D341Med (cell line): Measurements from ENCODE around the gene C2orf76.
"Not testable (repeated sequence)": the region's sequence is repeated elsewhere in the genome, so short reads cannot be mapped to it uniquely, and the experiment has no call there.

Experiments
- DNase-seq: peaks from one replicate; pipeline ENCODE4 v3.0.0; 2012; ENCODE audit warnings: low spot score

The C2orf76 gene

GRCh38 chr2:119377294-119377992, 10.8 kb upstream of the C2orf76 start:
- DNase-seq: no peak

GRCh38 chr2:119376810-119377209, 10.2 kb upstream of the C2orf76 start:
- no peak for DNase-seq

- not testable (repeated sequence) for DNase-seq
Observed at GRCh38 chr2:119376406-119376805, 9.8 kb upstream of the C2orf76 start.

GRCh38 chr2:119373907-119374745, 7.5 kb upstream of the C2orf76 start:
- not testable (repeated sequence) for DNase-seq

GRCh38 chr2:119372778-119373568, 6.3 kb upstream of the C2orf76 start:
- DNase-seq: no peak

GRCh38 chr2:119371111-119371510, 4.5 kb upstream of the C2orf76 start:
- no peak for DNase-seq

GRCh38 chr2:119369845-119370244, 3.2 kb upstream of the C2orf76 start:
- DNase-seq: no peak

- DNase-seq: peak; percentile 74
Observed at GRCh38 chr2:119367472-119368099, 952 bp upstream of the C2orf76 start.

GRCh38 chr2:119366161-119366648, 429 bp downstream of the C2orf76 start:
- no peak for DNase-seq

- no peak for DNase-seq
Observed at GRCh38 chr2:119365436-119365835, 1.2 kb downstream of the C2orf76 start.

- DNase-seq: no peak
Observed at GRCh38 chr2:119364798-119365197, 1.8 kb downstream of the C2orf76 start.

GRCh38 chr2:119360423-119360966, 6.1 kb downstream of the C2orf76 start:
- no peak for DNase-seq

GRCh38 chr2:119359774-119360173, 6.9 kb downstream of the C2orf76 start:
- no peak for DNase-seq

- no peak for DNase-seq
Observed at GRCh38 chr2:119354860-119355259, 11.8 kb downstream of the C2orf76 start.

GRCh38 chr2:119352357-119352756, 14.3 kb downstream of the C2orf76 start:
- no peak for DNase-seq

GRCh38 chr2:119350311-119350998, 16.2 kb downstream of the C2orf76 start:
- DNase-seq: no peak

- no peak for DNase-seq
Observed at GRCh38 chr2:119349289-119349688, 17.3 kb downstream of the C2orf76 start.

- DNase-seq: no peak
Observed at GRCh38 chr2:119341684-119342083, 24.9 kb downstream of the C2orf76 start.

GRCh38 chr2:119339562-119339923, 27.1 kb downstream of the C2orf76 start:
- DNase-seq: no peak

GRCh38 chr2:119338826-119339561, 27.6 kb downstream of the C2orf76 start:
- DNase-seq: no peak
